Stimulated activated naive CD8-positive, alpha-beta T cell treated with anti-CD3 and anti-CD28 coated beads, Interleukin-15, amount 100 ng/mL, for 72 hours (primary cell): ENCODE results near the gene NUP62.
A peak's percentile ranks its signal among the peaks of the same experiment; 100 is the strongest.

Source experiments
- ATAC-seq: fragments of 150-1000 bp; cut with Tn5 transposase; 2 replicates; pipeline ENCODE4 v1.10.0; 2021; ENCODE audit warnings: mild to moderate bottlenecking, moderate library complexity
- DNase-seq, 2 donors: peaks; one replicate each; pipeline ENCODE4 v3.0.0; 2021 to 2022
- H3K27ac Mint-ChIP-seq, 2 donors: one replicate each; pipeline ENCODE4 v1.8.0; 2022; ENCODE audit warnings: mild to moderate bottlenecking in 2 of 2, mixed read lengths in 2 of 2, moderate library complexity in 2 of 2
- H3K27me3 Mint-ChIP-seq: one replicate; pipeline ENCODE4 v1.8.0; 2022; ENCODE audit warnings: mixed read lengths
- H3K4me1 Mint-ChIP-seq: one replicate; pipeline ENCODE4 v1.8.0; 2022; ENCODE audit warnings: mild to moderate bottlenecking, mixed read lengths
- H3K4me3 Mint-ChIP-seq, 2 donors: one replicate each; pipeline ENCODE4 v1.8.0; 2022; ENCODE audit warnings: mild to moderate bottlenecking in 2 of 2, mixed read lengths in 2 of 2, moderate library complexity in 1 of 2
- H3K9me3 Mint-ChIP-seq, 2 donors: one replicate each; pipeline ENCODE4 v1.8.0; 2022; ENCODE audit warnings: mixed read lengths in 2 of 2

NUP62 gene

GRCh38 chr19:49863935-49864320, 65.4 kb downstream of the NUP62 start:
- Mint-ChIP-seq H3K27ac (no peak overlapping the region), H3K4me3 (no peak overlapping the region), H3K27me3 (no peaks in the 10 kb centered on the region), H3K4me1 (peaks cover 43% of the 10 kb centered on the region), H3K9me3 (no peaks in the 10 kb centered on the region)
- DNase-seq = no peak
- no peak for ATAC-seq

DNA sequence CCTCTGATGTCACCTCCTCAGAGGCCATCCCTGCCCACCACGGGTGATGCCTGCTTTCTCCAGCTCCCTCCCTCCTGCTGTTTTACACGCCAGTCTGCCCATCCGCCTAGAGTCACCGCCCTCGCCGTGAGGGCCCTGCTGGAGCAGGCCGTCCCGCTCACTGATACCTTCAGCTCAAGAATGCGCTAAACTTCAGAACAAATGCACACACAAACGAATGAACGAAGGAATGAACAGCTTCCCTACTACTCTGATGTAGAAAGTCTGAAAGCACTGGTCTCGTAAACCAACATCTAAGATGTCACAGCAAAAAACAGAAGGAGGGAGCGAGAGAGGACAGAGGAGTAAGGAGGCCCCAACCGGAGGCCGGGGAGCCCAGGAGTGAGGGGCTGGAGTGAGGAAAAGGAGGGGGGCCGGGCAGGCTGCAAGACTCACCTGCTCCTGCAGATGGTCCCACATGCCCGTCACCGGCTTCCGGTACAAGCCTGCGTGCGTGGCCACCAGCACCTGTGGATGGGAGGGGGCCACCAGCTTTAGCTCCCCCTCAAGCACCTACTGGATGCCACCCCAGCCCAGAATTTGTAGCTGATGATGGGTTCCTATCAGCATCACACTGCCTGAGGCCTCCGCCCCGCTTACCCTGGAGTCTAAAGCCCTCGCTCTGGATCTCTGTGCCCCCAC, 65.9 kb downstream of the NUP62 start:
- Mint-ChIP-seq H3K4me1 (peaks cover 43% of the 10 kb centered on the region), H3K4me3 (no peak overlapping the region), H3K9me3 (no peaks in the 10 kb centered on the region), H3K27ac (no peak overlapping the region), H3K27me3 (no peaks in the 10 kb centered on the region)
- DNase-seq = no peak
- no peak for ATAC-seq

GRCh38 chr19:49862391-49863253, 66.7 kb downstream of the NUP62 start:
- DNase-seq (no peak), ATAC-seq (no peak)
- peaks cover 43% of the 10 kb centered on the region for H3K4me1 Mint-ChIP-seq
- H3K27ac Mint-ChIP-seq = peak overlapping the region in 1 of 2 donors; percentile 80
- no peak overlapping the region for H3K4me3 Mint-ChIP-seq
- H3K27me3 Mint-ChIP-seq = no peaks in the 10 kb centered on the region
- no peaks in the 10 kb centered on the region for H3K9me3 Mint-ChIP-seq

- DNase-seq (no peak), ATAC-seq (peak; percentile 18)
- Mint-ChIP-seq H3K4me1 (peaks cover 40% of the 10 kb centered on the region), H3K27ac (no peak overlapping the region), H3K27me3 (no peaks in the 10 kb centered on the region), H3K4me3 (no peak overlapping the region), H3K9me3 (no peaks in the 10 kb centered on the region)
Measured at GRCh38 chr19:49861541-49862378, 67.5 kb downstream of the NUP62 start.

GRCh38 chr19:49861107-49861506, 68.2 kb downstream of the NUP62 start:
- no peak for ATAC-seq
- Mint-ChIP-seq H3K4me3 (no peak overlapping the region), H3K9me3 (no peaks in the 10 kb centered on the region), H3K27me3 (no peaks in the 10 kb centered on the region), H3K27ac (no peak overlapping the region), H3K4me1 (peaks cover 34% of the 10 kb centered on the region)
- no peak for DNase-seq

DNA sequence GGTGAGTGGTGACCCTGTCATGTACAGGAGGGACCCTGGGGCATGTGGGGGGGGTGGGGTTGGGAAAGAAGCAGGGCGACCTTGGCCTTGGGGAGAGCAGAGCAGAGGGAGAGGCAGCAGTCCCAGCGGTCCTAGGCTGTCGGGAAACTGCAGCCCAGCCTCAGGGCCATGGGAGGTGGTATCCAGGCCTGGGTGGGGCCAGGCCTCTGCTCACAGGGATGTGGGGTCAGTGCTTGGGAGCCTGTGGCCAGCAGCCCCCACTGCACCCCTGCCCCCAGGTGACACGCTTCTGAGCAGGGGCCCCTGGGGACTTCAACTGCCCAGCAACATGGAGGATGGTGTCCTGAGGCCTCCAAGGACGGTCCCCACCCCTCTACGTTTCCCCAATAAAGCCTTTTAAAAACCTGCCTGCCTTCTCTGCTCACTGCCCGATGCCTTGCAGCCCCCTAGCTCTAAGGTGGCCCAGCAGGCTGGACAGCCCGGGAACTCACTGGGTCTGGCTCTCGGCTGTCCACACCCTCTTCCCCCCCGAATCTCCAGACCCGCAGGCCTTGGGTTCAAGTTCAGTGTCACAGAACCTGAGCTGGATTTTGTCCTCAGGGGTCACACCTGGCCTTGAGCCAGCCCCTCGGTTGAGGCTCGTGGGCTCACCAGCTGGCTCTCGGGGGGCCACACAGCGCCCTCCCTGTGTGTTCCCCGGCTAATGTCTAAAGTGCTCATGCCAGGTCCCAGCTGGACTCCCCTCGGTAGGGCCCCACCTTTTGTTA, 68.8 kb downstream of the NUP62 start:
- Mint-ChIP-seq H3K4me1 (peaks cover 30% of the 10 kb centered on the region), H3K27me3 (no peaks in the 10 kb centered on the region), H3K27ac (peak overlapping the region in 1 of 2 donors; percentile 63), H3K4me3 (no peak overlapping the region), H3K9me3 (no peaks in the 10 kb centered on the region)
- ATAC-seq = no peak
- no peak for DNase-seq

DNA sequence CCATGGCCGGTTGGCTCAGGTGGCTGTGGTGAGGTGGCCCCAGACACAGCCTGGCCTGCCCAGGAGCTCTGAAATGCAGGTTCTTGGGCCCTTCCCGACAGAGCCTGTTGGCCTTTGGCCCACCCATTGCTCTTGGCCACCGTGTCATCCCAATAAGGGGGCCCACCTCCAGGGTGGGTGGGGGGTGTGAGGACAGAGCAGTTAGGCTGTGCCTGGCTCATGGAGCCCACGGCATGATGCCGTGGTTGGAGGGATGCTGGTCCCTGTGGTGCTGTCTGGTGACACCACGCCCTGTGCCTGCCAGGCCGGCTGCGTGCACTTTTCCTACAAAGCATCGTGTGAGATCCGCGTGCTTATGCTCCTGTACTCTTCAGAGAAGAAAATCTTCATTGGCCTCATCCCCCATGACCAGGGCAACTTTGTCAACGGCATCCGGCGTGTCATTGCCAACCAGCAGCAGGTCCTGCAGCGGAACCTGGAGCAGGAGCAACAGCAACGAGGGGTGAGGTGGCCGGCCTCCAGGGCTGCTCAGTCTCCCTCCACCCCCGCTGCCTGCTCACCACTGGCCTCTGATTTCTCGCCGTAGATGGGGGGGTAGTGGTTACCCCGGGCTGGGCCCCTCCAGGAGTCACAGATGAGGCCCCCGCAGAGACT, 69.5 kb downstream of the NUP62 start:
- peaks cover 29% of the 10 kb centered on the region for H3K4me1 Mint-ChIP-seq
- ATAC-seq (no peak), DNase-seq (no peak)
- peak overlapping the region in 1 of 2 donors; percentile 63 for H3K27ac Mint-ChIP-seq
- H3K27me3 Mint-ChIP-seq = no peaks in the 10 kb centered on the region
- H3K9me3 Mint-ChIP-seq = no peaks in the 10 kb centered on the region
- no peak overlapping the region for H3K4me3 Mint-ChIP-seq

DNA sequence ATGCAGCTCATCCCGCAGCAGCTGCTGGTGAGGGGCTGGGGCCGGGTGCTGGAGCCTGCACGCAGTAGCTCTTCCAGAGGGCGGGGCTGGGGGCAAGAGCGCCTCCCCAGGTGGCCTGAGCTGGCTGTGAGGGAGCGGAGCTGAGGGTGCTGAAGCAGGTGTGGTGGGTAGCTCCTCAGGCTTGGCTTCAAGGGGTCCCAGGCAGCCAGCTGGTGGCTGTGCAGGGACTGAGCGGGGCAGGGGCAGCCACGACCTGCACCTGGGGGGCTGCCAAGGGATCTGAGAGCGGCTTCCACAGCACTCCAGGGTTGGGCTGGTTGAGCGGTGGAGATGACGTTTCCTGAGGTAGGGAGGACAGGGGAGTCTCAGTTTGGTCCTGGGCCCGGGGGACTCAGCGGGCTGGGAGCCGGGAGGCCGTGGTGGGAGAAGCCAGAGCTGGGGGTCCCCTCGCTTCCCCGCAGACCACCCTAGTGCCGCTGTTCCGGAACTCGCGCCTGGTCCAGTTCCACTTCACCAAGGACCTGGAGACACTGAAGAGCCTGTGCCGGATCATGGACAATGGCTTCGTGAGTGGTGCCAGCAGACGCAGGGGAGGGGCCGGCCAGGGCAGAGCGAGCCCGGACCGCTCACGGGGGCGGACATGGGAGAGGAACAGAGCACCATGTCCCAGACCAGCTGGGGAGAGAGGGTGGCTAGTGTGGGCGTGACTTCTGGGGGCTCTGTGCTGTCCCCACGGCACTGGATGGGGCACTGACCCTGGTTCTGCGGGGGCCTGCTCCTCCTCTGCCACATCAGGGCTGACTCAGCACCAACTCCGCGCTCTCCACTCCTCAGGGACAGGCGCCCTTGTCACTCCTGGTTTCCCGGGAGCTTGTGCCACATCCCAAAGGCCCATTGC, 71.0 kb downstream of the NUP62 start:
- DNase-seq (no peak), ATAC-seq (no peak)
- H3K4me3 Mint-ChIP-seq = no peak overlapping the region
- no peaks in the 10 kb centered on the region for H3K27me3 Mint-ChIP-seq
- peak overlapping the region in 1 of 2 donors; percentile 71 for H3K27ac Mint-ChIP-seq
- no peaks in the 10 kb centered on the region for H3K9me3 Mint-ChIP-seq
- peaks cover 24% of the 10 kb centered on the region for H3K4me1 Mint-ChIP-seq

DNA sequence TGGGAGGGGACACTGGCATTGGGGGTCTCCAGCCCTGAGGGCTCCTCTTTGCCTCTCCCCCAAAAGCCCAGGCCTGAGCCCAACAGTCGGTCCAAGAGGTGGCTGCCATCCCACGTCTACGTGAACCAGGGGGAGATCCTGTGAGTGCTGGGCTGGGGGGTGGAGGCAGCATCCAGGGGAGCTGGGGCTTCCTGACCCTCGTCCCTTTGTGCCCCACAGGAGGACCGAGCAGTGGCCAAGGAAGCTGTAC, 71.5 kb downstream of the NUP62 start:
- no peak overlapping the region for H3K27ac Mint-ChIP-seq
- H3K9me3 Mint-ChIP-seq = no peaks in the 10 kb centered on the region
- H3K4me3 Mint-ChIP-seq = no peak overlapping the region
- ATAC-seq (no peak), DNase-seq (no peak)
- no peaks in the 10 kb centered on the region for H3K27me3 Mint-ChIP-seq
- H3K4me1 Mint-ChIP-seq = peaks cover 24% of the 10 kb centered on the region

DNA sequence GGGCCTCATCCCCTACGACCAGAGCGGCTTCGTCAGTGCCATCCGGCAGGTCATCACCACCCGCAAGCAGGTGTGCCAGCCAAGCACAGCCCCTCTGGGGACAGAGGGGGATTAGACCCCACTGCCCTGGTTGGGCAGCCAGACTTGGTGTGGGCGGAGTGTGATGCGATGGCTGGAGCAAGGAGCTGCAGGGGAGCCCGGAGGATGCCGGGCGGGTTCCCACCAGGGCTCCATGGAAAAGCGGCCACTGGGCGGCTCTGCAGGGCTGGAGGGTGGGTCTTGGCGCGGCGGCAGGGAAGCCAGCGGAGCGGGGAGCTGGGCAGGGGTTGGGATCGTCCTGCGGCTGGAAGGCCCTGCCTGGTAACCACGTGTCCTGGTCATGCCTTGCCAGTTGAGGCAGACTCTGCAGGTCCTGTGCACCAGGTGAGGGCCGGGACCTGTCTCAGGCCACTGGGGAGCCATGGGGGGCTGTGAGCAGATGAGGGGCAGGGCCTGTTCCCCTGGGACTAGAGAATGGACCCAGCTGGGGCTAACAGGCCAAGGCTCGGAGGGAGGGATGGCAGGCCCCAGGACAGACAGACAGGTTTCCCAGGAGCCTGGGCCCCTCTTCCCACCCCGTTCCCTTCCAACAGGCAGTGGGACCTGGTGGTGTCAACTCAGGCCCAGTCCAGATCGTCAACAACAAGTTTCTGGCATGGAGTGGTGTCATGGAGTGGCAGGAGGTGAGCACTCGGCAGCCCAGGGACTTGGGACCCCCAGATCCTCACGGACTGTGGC, 72.1 kb downstream of the NUP62 start:
- H3K4me1 Mint-ChIP-seq = peaks cover 28% of the 10 kb centered on the region
- no peaks in the 10 kb centered on the region for H3K27me3 Mint-ChIP-seq
- no peak overlapping the region for H3K27ac Mint-ChIP-seq
- no peak overlapping the region for H3K4me3 Mint-ChIP-seq
- DNase-seq (no peak), ATAC-seq (no peak)
- H3K9me3 Mint-ChIP-seq = no peaks in the 10 kb centered on the region
